HepG2 (cell line): ENCODE results near the gene CDYL2. TPM values are rescaled to one million over a fixed set of nuclear protein-coding genes. Genes with fewer than 3 reads are reported as not detected.

Experiments
- AHDC1 ChIP-seq: sonication (generic); formaldehyde crosslinking; IDR thresholded peaks from 2 replicates; pipeline ENCODE4 v1.5.1; 2020; ENCODE audit warnings: mild to moderate bottlenecking, missing genetic modification reagents, borderline replicate concordance
- BHLHE40 ChIP-seq: IDR thresholded peaks from 2 replicates; pipeline ENCODE4 v1.6.1; 2011; ENCODE audit warnings: low read length, improper control_type of control experiment
- SOX6 ChIP-seq, 2 experiments: fragments of 450-650 bp in 1 of 2; sonication (generic) in 1 of 2; formaldehyde crosslinking in 1 of 2; IDR thresholded peaks; 2 replicates each; pipeline versions ENCODE4 v1.4.0 to v1.6.1; 2017 to 2020; ENCODE audit warnings: antibody characterized with exemption in 1 of 2, mild to moderate bottlenecking in 1 of 2, missing genetic modification reagents in 1 of 2
- ZNF609 ChIP-seq: sonication (generic); formaldehyde crosslinking; IDR thresholded peaks from 2 replicates; pipeline ENCODE4 v1.4.0; 2020; ENCODE audit warnings: mild to moderate bottlenecking, missing genetic modification reagents, borderline replicate concordance
- polyA plus RNA-seq, 8 experiments: library from polyadenylated mRNA; depleted of rRNA in 3 of 8; stranded (reverse) in 7 of 8; unstranded in 1 of 8; fragments of >200 nt; fragmentation: Illumina TruSeq in 4 of 8; extraction: Trizol in 4 of 8; gene quantifications; 2 replicates each; pipeline versions ENCODE4 v1.2.1 to v1.2.3, GENCODE V29; 2011 to 2016; ENCODE audit warnings: low read depth in 4 of 8, missing spikeins in 1 of 8, mixed read lengths in 1 of 8; ENCODE audit not compliant: insufficient read depth in 1 of 8
- total RNA-seq, 5 experiments: library from RNA; depleted of rRNA; stranded (reverse); fragments of >200 nt; fragmentation: Illumina TruSeq; extraction: Trizol; gene quantifications; 2 replicates each; pipeline ENCODE4 v1.2.3, GENCODE V29; 2016; ENCODE audit warnings: low read depth in 1 of 5

CDYL2 gene
- total and polyA plus RNA-seq, 2 of the 13 experiments (the other 11 are each of a cell fraction or from before 2014, with no cell fraction given) = 0.07 to 0.35 TPM

- TF ChIP-seq AHDC1 = 0 out of 2 replicates have a peak, but pooled peaks have one; percentile 22
- TF ChIP-seq ZNF609 (CRISPR knock-in tag) = 0 out of 2 replicates have a peak, but pooled peaks have one; percentile 32
- TF ChIP-seq BHLHE40 = peak; percentile 48
- no peak for TF ChIP-seq SOX6 (IDR thresholded peaks at IDR 0.05)
- peak; percentile 34; the same call in 1 of the 2 replicates for TF ChIP-seq SOX6 (CRISPR knock-in tag; IDR thresholded peaks at IDR 0.05)
These were observed 226.7 kb downstream of the CDYL2 start (continued) for GRCh38 chr16:80577485-80578280.
